IMR-90 (cell line): Measurements from ENCODE around the gene ZFP36.
A peak's percentile ranks its signal among the peaks of the same experiment; 100 is the strongest.

Source experiments
- BHLHE40 ChIP-seq: fragments of 150-350 bp; IDR thresholded peaks from 2 replicates; pipeline ENCODE4 v1.6.1; 2016; ENCODE audit warnings: mild to moderate bottlenecking, low read depth, low read length
- MAFK ChIP-seq: IDR thresholded peaks from 2 replicates; pipeline ENCODE4 v1.6.1; 2012; ENCODE audit warnings: low read depth, low read length, improper control_type of control experiment
- MAZ ChIP-seq: IDR thresholded peaks from 2 replicates; pipeline ENCODE4 v1.6.1; 2012; ENCODE audit warnings: low read depth, mild to moderate bottlenecking, low read length, improper control_type of control experiment, moderate library complexity, borderline replicate concordance
- MXI1 ChIP-seq: IDR thresholded peaks from 2 replicates; pipeline ENCODE4 v1.6.1; 2012; ENCODE audit warnings: low read depth, mild to moderate bottlenecking, low read length, moderate library complexity, borderline replicate concordance
- NFE2L2 ChIP-seq: fragments of 150-350 bp; IDR thresholded peaks from 2 replicates; pipeline ENCODE4 v1.6.1; 2016; ENCODE audit warnings: low read depth, mild to moderate bottlenecking, low read length
- POLR2A ChIP-seq: IDR thresholded peaks from 2 replicates; pipeline ENCODE4 v1.6.1; 2012; ENCODE audit warnings: mild to moderate bottlenecking, low read depth, low read length
- RAD21 ChIP-seq: IDR thresholded peaks from 2 replicates; pipeline ENCODE4 v1.6.1; 2012; ENCODE audit warnings: low read length, improper control_type of control experiment
- RCOR1 ChIP-seq: IDR thresholded peaks from 2 replicates; pipeline ENCODE4 v1.6.1; 2012; ENCODE audit warnings: mild to moderate bottlenecking, low read length, improper control_type of control experiment; ENCODE audit not compliant: insufficient replicate concordance
- SMC3 ChIP-seq: fragments of 150-350 bp; IDR thresholded peaks from 2 replicates; pipeline ENCODE4 v1.6.1; 2016; ENCODE audit warnings: low read depth, mild to moderate bottlenecking, antibody characterized with exemption, low read length, moderate library complexity
- TF ChIP-seq, protein P1 (sequence below): conservative IDR thresholded peaks from 2 replicates; pipeline ENCODE4 v1.5.1; 2012; ENCODE audit warnings: mild to moderate bottlenecking, low read depth, low read length, improper control_type of control experiment

GRCh38 chr19:39425744-39426143 is 19.1 kb downstream of the ZFP36 start:
- TF ChIP-seq, protein P1, sequence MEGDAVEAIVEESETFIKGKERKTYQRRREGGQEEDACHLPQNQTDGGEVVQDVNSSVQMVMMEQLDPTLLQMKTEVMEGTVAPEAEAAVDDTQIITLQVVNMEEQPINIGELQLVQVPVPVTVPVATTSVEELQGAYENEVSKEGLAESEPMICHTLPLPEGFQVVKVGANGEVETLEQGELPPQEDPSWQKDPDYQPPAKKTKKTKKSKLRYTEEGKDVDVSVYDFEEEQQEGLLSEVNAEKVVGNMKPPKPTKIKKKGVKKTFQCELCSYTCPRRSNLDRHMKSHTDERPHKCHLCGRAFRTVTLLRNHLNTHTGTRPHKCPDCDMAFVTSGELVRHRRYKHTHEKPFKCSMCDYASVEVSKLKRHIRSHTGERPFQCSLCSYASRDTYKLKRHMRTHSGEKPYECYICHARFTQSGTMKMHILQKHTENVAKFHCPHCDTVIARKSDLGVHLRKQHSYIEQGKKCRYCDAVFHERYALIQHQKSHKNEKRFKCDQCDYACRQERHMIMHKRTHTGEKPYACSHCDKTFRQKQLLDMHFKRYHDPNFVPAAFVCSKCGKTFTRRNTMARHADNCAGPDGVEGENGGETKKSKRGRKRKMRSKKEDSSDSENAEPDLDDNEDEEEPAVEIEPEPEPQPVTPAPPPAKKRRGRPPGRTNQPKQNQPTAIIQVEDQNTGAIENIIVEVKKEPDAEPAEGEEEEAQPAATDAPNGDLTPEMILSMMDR = no peak
- TF ChIP-seq POLR2A (peak; percentile 24; the same call in 1 of the 2 replicates), MAFK (no peak), MXI1 (no peak), MAZ (no peak), BHLHE40 (no peak), SMC3 (no peak), NFE2L2 (no peak), RCOR1 (no peak), RAD21 (no peak)
